ENCODE results near the gene OVAAL.

DNA sequence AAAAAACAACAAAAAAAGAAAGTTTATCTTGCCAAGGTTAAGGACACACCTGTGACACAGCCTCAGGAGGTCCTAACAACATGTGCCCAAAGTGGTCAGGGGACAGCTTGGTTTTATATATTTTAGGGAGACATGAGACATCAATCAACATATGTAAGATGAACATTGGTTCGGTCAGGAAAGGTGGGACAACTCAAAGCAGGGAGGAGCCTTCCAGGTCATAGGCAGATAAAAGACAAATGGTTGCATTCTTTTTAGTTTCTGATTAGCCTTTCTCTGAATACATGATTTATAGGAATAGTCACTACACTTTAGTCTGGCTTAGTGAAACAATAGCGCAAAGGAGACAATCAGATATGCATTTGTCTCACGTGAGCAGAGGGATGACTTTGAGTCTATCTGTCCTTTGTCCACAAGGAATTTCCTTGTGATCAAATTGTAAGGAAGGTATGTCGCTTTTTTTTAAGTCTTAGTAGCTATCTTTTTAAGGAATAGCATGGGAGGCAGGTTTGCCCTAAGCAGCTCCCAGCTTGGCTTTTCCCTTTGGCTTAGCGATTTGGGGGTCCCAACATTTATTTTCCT lies 23.3 kb upstream of the OVAAL start:
- TF ChIP-seq, protein P1, sequence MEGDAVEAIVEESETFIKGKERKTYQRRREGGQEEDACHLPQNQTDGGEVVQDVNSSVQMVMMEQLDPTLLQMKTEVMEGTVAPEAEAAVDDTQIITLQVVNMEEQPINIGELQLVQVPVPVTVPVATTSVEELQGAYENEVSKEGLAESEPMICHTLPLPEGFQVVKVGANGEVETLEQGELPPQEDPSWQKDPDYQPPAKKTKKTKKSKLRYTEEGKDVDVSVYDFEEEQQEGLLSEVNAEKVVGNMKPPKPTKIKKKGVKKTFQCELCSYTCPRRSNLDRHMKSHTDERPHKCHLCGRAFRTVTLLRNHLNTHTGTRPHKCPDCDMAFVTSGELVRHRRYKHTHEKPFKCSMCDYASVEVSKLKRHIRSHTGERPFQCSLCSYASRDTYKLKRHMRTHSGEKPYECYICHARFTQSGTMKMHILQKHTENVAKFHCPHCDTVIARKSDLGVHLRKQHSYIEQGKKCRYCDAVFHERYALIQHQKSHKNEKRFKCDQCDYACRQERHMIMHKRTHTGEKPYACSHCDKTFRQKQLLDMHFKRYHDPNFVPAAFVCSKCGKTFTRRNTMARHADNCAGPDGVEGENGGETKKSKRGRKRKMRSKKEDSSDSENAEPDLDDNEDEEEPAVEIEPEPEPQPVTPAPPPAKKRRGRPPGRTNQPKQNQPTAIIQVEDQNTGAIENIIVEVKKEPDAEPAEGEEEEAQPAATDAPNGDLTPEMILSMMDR (conservative IDR thresholded peaks at IDR 0.05): no peak
- TF ChIP-seq ZFX (IDR thresholded peaks at IDR 0.05): no peak
